ENCODE results near the gene DYNLT2B. TPM values are rescaled to one million over a fixed set of nuclear protein-coding genes. Genes with fewer than 3 reads are reported as not detected.
"Not testable (repeated sequence)": the region's sequence is repeated elsewhere in the genome, so short reads cannot be mapped to it uniquely, and the experiment has no call there.

DYNLT2B gene
- total and polyA plus RNA-seq, 2 donors (not counting 1 experiment from before 2014, with no cell fraction given): 9.1 to 13.0 TPM

DNA sequence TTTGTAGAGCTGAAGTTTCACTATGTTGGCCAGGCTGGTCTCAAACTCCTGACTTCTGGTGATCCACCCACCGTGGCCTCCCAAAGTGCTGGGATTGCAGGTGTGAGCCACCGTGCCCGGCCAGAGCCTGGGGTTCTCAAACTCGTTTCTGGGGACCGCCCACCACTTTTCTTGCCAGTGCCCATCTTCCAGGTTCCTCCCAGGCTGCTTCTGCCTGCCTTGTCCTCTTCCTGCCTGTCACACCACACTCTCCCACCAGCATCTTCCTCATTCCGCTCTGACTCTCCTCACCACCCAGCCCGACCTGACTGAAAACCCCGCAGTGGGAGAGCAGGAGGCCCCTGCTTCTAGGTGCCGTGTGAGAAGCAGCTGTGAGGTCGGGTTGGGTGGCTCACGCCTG, 3.1 kb upstream of the DYNLT2B start:
- no peaks in the 10 kb centered on the region for H4K20me1 ChIP-seq (ENCODE audit: control insufficient read depth, extremely low read depth, insufficient read depth, low read length)
- H3K4me1 ChIP-seq (ENCODE audit: control insufficient read depth, extremely low read depth, insufficient read depth, low read length): no peaks in the 10 kb centered on the region
- H3K9me3 ChIP-seq (ENCODE audit: control insufficient read depth, insufficient read depth, low read depth, low read length): no peaks in the 10 kb centered on the region
- no peak for DNase-seq (ENCODE audit: low read depth in 2 of 2)
- no peak overlapping the region for H3K4me3 ChIP-seq (replicated peaks in 1 of 4; ENCODE audit: control extremely low read depth in 1 of 4, insufficient read depth in 1 of 4, low read depth in 3 of 4, low read length in 4 of 4)
- no peaks in the 10 kb centered on the region for H3K79me2 ChIP-seq (ENCODE audit: control insufficient read depth, insufficient read depth, low read length)
- TF ChIP-seq EZH2 (IDR thresholded peaks at IDR 0.05; ENCODE audit: low read length, missing control alignments): no peak
- H3K4me2 ChIP-seq (ENCODE audit: extremely low read depth, insufficient read depth, low read length): no peak overlapping the region
- H3K9ac ChIP-seq (ENCODE audit: insufficient read depth, low read length): no peak overlapping the region
- H2AFZ ChIP-seq (ENCODE audit: low read length): no peak overlapping the region
- H3K27ac ChIP-seq (ENCODE audit: insufficient read depth, low read length): no peak overlapping the region
- no peaks in the 10 kb centered on the region for H3K36me3 ChIP-seq (ENCODE audit: control insufficient read depth, insufficient read depth, low read length)
- no peaks in the 10 kb centered on the region for H3K27me3 ChIP-seq (ENCODE audit: control insufficient read depth, insufficient read depth, low read length)

DNA sequence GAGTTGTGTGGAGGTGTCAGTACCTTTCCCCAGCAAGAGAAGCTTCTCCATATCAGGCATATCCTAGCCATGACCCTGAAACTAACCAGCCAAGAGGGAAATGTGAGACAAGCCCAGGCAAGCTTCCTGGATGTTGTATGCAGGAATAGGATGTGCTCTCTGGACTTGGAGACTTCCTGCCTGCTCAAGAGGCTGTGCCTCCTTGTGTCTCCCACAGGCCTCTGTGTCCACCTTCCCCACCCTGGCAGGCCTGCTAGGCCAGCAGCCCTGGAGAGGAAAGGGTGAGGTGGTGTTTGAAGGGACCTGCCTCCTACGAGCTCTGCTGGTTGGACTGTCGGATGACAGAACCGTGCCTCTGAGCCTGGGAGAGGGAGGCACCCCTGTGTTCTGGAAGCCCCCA, 2.1 kb upstream of the DYNLT2B start:
- H3K4me2 ChIP-seq (ENCODE audit: extremely low read depth, insufficient read depth, low read length): no peak overlapping the region
- no peak overlapping the region for H3K4me3 ChIP-seq (replicated peaks in 1 of 4; ENCODE audit: control extremely low read depth in 1 of 4, insufficient read depth in 1 of 4, low read depth in 3 of 4, low read length in 4 of 4)
- no peaks in the 10 kb centered on the region for H3K4me1 ChIP-seq (ENCODE audit: control insufficient read depth, extremely low read depth, insufficient read depth, low read length)
- no peak overlapping the region for H3K9ac ChIP-seq (ENCODE audit: insufficient read depth, low read length)
- TF ChIP-seq CTCF (conservative IDR thresholded peaks at IDR 0.05 in 1 of 2, IDR thresholded peaks at IDR 0.05 in 1 of 2; ENCODE audit: low read depth in 1 of 2, low read length in 2 of 2) (no peak), EZH2 (IDR thresholded peaks at IDR 0.05; ENCODE audit: low read length, missing control alignments) (no peak)
- H3K27me3 ChIP-seq (ENCODE audit: control insufficient read depth, insufficient read depth, low read length): no peaks in the 10 kb centered on the region
- H3K79me2 ChIP-seq (ENCODE audit: control insufficient read depth, insufficient read depth, low read length): no peaks in the 10 kb centered on the region
- DNase-seq (ENCODE audit: low read depth in 2 of 2): no peak
- no peaks in the 10 kb centered on the region for H3K9me3 ChIP-seq (ENCODE audit: control insufficient read depth, insufficient read depth, low read depth, low read length)
- no peaks in the 10 kb centered on the region for H3K36me3 ChIP-seq (ENCODE audit: control insufficient read depth, insufficient read depth, low read length)
- H3K27ac ChIP-seq (ENCODE audit: insufficient read depth, low read length): no peak overlapping the region
- no peaks in the 10 kb centered on the region for H4K20me1 ChIP-seq (ENCODE audit: control insufficient read depth, extremely low read depth, insufficient read depth, low read length)
- no peak overlapping the region for H2AFZ ChIP-seq (ENCODE audit: low read length)

- peak overlapping the region; percentile 98 for H2AFZ ChIP-seq (ENCODE audit: low read length)
- H4K20me1 ChIP-seq (ENCODE audit: control insufficient read depth, extremely low read depth, insufficient read depth, low read length); H3K79me2 ChIP-seq (ENCODE audit: control insufficient read depth, insufficient read depth, low read length); H3K9me3 ChIP-seq (ENCODE audit: control insufficient read depth, insufficient read depth, low read depth, low read length); H3K27me3 ChIP-seq (ENCODE audit: control insufficient read depth, insufficient read depth, low read length); H3K36me3 ChIP-seq (ENCODE audit: control insufficient read depth, insufficient read depth, low read length); H3K4me1 ChIP-seq (ENCODE audit: control insufficient read depth, extremely low read depth, insufficient read depth, low read length): not testable (repeated sequence)
- H3K4me3 ChIP-seq (replicated peaks in 1 of 4; ENCODE audit: control extremely low read depth in 1 of 4, insufficient read depth in 1 of 4, low read depth in 3 of 4, low read length in 4 of 4): peak overlapping the region; percentile 75 to 97 (median 82)
- H3K27ac ChIP-seq (ENCODE audit: insufficient read depth, low read length): peak overlapping the region; percentile 97
- peak overlapping the region; percentile 97 for H3K9ac ChIP-seq (ENCODE audit: insufficient read depth, low read length)
- H3K4me2 ChIP-seq (ENCODE audit: extremely low read depth, insufficient read depth, low read length): peak overlapping the region; percentile 85
- peak; percentile 31 to 32 for DNase-seq (ENCODE audit: low read depth in 2 of 2)
Measured at GRCh38 chr3:196316799-196317686, 997 bp downstream of the DYNLT2B start.

DNA sequence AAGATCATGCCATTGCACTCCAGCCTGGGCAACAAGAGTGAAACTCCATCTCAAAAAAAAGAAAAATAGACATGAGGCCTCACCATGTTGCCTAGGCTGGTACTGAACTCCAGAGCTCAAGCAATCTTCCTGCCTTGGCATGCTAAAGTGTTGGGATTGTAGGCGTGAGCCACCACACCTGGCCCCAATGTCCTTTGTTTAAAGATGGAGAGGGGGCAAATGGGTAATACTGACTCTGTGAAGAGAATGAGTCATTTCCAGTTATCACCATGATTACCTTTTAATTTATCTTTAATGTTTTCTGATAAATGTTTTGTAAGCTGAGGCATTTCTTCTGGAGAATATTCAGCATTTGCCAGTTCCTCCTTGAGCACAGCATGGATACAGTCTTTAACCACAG, 2.2 kb downstream of the DYNLT2B start:
- H3K4me2 ChIP-seq (ENCODE audit: extremely low read depth, insufficient read depth, low read length): no peak overlapping the region
- H4K20me1 ChIP-seq (ENCODE audit: control insufficient read depth, extremely low read depth, insufficient read depth, low read length): no peaks in the 10 kb centered on the region
- DNase-seq (ENCODE audit: low read depth in 2 of 2): no peak
- no peak overlapping the region for H2AFZ ChIP-seq (ENCODE audit: low read length)
- H3K9me3 ChIP-seq (ENCODE audit: control insufficient read depth, insufficient read depth, low read depth, low read length): no peaks in the 10 kb centered on the region
- no peaks in the 10 kb centered on the region for H3K27me3 ChIP-seq (ENCODE audit: control insufficient read depth, insufficient read depth, low read length)
- H3K9ac ChIP-seq (ENCODE audit: insufficient read depth, low read length): no peak overlapping the region
- no peak for TF ChIP-seq CTCF (conservative IDR thresholded peaks at IDR 0.05 in 1 of 2, IDR thresholded peaks at IDR 0.05 in 1 of 2; ENCODE audit: low read depth in 1 of 2, low read length in 2 of 2)
- TF ChIP-seq EZH2 (IDR thresholded peaks at IDR 0.05; ENCODE audit: low read length, missing control alignments): no peak
- H3K79me2 ChIP-seq (ENCODE audit: control insufficient read depth, insufficient read depth, low read length): no peaks in the 10 kb centered on the region
- H3K4me1 ChIP-seq (ENCODE audit: control insufficient read depth, extremely low read depth, insufficient read depth, low read length): no peaks in the 10 kb centered on the region
- no peak overlapping the region for H3K27ac ChIP-seq (ENCODE audit: insufficient read depth, low read length)
- H3K36me3 ChIP-seq (ENCODE audit: control insufficient read depth, insufficient read depth, low read length): no peaks in the 10 kb centered on the region
- H3K4me3 ChIP-seq (replicated peaks in 1 of 4; ENCODE audit: control extremely low read depth in 1 of 4, insufficient read depth in 1 of 4, low read depth in 3 of 4, low read length in 4 of 4): no peak overlapping the region
